GM12865 (cell line): Measurements from ENCODE around the gene GPR158.

Experiments used
- DNase-seq: peaks from one replicate; pipeline ENCODE4 v3.0.0; 2010; ENCODE audit warnings: low read depth
- H3K4me3 ChIP-seq: 2 replicates; pipeline ENCODE4 v1.5.1; 2011; ENCODE audit warnings: mild to moderate bottlenecking, low read depth, low read length, control low read depth
- CTCF ChIP-seq: IDR thresholded peaks from 2 replicates; pipeline ENCODE4 v1.5.1; 2011; ENCODE audit warnings: low read length, control low read depth, low read depth, inconsistent platforms; ENCODE audit not compliant: insufficient read depth; ENCODE audit errors: missing control alignments

The GPR158 gene

GRCh38 chr10:25522946-25523608, 348.3 kb downstream of the GPR158 start:
- no peak overlapping the region for H3K4me3 ChIP-seq
- DNase-seq: no peak
- peak; percentile 8 for TF ChIP-seq CTCF

- no peak for TF ChIP-seq CTCF
- no peak for DNase-seq
- no peak overlapping the region for H3K4me3 ChIP-seq
Observed at GRCh38 chr10:25530306-25530705, 355.5 kb downstream of the GPR158 start.

DNA sequence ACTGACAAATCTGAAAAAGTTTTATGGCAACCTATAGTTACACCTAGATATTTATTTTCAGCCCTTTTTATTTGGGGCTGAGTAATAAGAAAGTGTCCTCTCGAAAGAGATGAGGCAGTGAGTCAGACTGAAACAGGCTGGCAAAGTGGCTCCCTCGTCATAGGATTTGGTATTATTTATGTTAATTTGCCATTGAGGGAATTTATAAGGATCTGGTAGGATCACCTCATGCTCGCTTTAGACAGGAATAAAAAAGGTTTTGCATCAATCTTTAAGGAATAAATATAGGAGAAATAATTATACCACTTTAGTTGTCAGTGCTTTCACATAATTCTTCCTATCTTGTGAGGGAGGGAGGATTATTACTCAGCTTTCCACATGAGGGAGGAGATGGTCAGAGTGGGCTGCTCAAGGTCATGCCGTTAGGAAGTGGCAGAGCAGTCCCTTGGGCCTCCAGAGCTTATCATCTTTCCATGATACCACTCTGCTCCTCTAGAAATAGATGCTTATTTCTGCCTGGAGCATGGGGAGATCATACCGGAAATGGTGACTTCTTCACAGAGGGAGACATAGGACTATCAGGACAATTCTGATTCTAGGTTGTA, 356.8 kb downstream of the GPR158 start:
- no peak overlapping the region for H3K4me3 ChIP-seq
- no peak for DNase-seq
- TF ChIP-seq CTCF: no peak

DNA sequence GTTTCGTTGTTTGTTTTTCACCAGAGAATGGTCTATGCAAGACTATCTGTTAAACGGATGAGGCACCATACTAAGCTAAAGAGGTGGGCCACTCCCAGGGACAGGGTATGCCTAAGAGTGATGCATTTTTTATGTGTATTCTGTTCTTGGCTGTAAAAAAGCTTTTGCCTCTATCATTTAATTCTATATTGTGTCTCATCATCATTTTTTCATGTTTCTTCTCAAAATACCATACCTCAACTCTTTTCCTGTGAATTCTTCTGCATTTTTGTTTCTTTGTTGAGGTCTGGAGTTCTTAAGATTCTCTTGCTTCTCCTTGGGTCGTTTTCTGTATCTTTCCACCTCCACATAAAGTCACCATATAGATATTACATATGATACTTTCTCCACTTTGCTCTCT, 357.4 kb downstream of the GPR158 start:
- no peak for TF ChIP-seq CTCF
- H3K4me3 ChIP-seq: no peak overlapping the region

GRCh38 chr10:25536027-25536426, 361.2 kb downstream of the GPR158 start:
- no peak for DNase-seq
- H3K4me3 ChIP-seq: no peak overlapping the region
- TF ChIP-seq CTCF: no peak

More for the DNA sequence above, 357.4 kb downstream of the GPR158 start:
- DNase-seq: no peak

DNA sequence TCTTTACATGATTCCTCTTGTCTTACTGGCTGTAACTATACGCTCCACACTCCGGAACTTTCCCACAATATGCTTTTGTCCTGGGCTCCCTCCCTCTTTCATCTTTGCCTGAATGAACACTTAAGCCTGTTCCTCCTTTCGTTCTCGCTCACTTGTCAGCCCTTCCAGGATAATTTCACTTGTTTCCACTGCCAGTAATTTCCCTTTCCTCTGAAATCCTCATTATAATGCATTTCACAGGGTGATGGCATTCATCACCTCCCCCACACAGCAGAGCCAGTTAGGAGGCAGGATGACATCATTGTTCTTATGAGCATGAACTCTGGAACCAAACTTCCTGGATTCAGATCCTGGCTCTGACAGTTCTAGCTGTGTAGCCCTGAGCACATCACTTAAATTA, 372.6 kb downstream of the GPR158 start:
- no peak for DNase-seq
- H3K4me3 ChIP-seq: no peak overlapping the region

More for the DNA sequence above, 372.6 kb downstream of the GPR158 start:
- TF ChIP-seq CTCF: no peak
